GM23338 (cell line): ENCODE measurements around the gene IL36B.

Experiments used
- CREB1 ChIP-seq: fragments of 250-450 bp; sonication (Bioruptor Pico); IDR thresholded peaks from 2 replicates; pipeline ENCODE4 v1.5.0; 2020; ENCODE audit warnings: low read depth, mild to moderate bottlenecking, moderate library complexity
- CTCF ChIP-seq, 2 experiments: fragments of 200-600 bp in 1 of 2; sonication (generic) in 1 of 2; conservative IDR thresholded peaks; 2 replicates each; pipeline versions ENCODE4 v1.5.1 to v1.6.1; 2016 to 2017; ENCODE audit warnings: antibody characterized with exemption in 2 of 2, low read depth in 2 of 2, mild to moderate bottlenecking in 2 of 2, moderate library complexity in 1 of 2
- EZH2 ChIP-seq: fragments of 200-600 bp; sonication (generic); IDR thresholded peaks from one replicate; pipeline ENCODE4 v1.8.0; 2017; ENCODE audit warnings: antibody characterized with exemption, mild to moderate bottlenecking, low read depth; ENCODE audit not compliant: unreplicated experiment
- EZH2phosphoT487 ChIP-seq: fragments of 200-600 bp; sonication (generic); IDR thresholded peaks from one replicate; pipeline ENCODE4 v1.8.1; 2018; ENCODE audit warnings: antibody characterized with exemption; ENCODE audit not compliant: unreplicated experiment
- JUNB ChIP-seq: IDR thresholded peaks from one replicate; pipeline ENCODE4 v1.6.1; 2016; ENCODE audit warnings: antibody characterized with exemption; ENCODE audit not compliant: unreplicated experiment
- NANOG ChIP-seq: IDR thresholded peaks from 2 replicates; pipeline ENCODE4 v1.6.1; 2016; ENCODE audit warnings: antibody characterized with exemption, borderline replicate concordance
- POLR2AphosphoS5 ChIP-seq: IDR thresholded peaks from 2 replicates; pipeline ENCODE4 v1.6.1; 2016; ENCODE audit warnings: antibody characterized with exemption, low read depth
- REST ChIP-seq: IDR thresholded peaks from one replicate; pipeline ENCODE4 v1.6.1; 2018; ENCODE audit warnings: antibody characterized with exemption; ENCODE audit not compliant: unreplicated experiment
- STAT1 ChIP-seq: IDR thresholded peaks from one replicate; pipeline ENCODE4 v1.6.1; 2016; ENCODE audit warnings: antibody characterized with exemption; ENCODE audit not compliant: unreplicated experiment
- ZNF114 ChIP-seq: fragments of 250-450 bp; sonication (Bioruptor Pico); IDR thresholded peaks from 2 replicates; pipeline ENCODE4 v1.5.0; 2020; ENCODE audit warnings: mild to moderate bottlenecking, moderate library complexity
- ZNF331 ChIP-seq: fragments of 250-450 bp; sonication (Bioruptor Pico); IDR thresholded peaks from 2 replicates; pipeline ENCODE4 v1.5.0; 2020; ENCODE audit warnings: low read depth, mild to moderate bottlenecking, moderate library complexity
- ZNF462 ChIP-seq: fragments of 250-450 bp; sonication (Bioruptor Pico); IDR thresholded peaks from 2 replicates; pipeline ENCODE4 v1.5.0; 2020; ENCODE audit warnings: mild to moderate bottlenecking, moderate library complexity
- TF ChIP-seq, protein P1 (sequence below): IDR thresholded peaks from 2 replicates; pipeline ENCODE4 v1.6.1; 2016; ENCODE audit warnings: antibody characterized with exemption

DNA sequence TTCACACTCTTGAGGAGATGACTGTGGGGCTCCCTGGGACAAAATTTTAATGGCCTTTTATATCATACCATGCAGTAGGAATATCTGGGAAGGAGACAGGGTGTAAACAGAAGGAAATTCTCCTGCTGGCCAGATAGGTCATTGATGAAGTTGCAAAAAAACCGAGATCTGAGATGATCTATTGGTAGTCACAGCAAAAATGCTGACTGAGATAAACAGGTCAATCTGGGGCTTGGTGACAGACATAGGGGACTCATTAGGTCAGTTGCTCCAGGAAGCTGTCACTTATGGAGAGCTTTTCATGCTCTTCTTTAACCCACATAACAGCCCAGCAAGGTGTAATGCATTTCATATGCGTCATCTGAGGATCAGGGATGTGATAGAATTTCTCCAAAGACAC is 50.0 kb downstream of the IL36B start:
- TF ChIP-seq CTCF (conservative IDR thresholded peaks at IDR 0.05; ENCODE audit: low read depth in 2 of 2) (no peak), REST (no peak), EZH2 (no peak), EZH2phosphoT487 (no peak), POLR2AphosphoS5 (no peak), ZNF114 (no peak), CREB1 (CRISPR knock-in tag) (no peak), NANOG (no peak), JUNB (no peak), ZNF462 (CRISPR knock-in tag) (no peak), STAT1 (no peak), ZNF331 (CRISPR knock-in tag) (no peak)
- TF ChIP-seq, protein P1, sequence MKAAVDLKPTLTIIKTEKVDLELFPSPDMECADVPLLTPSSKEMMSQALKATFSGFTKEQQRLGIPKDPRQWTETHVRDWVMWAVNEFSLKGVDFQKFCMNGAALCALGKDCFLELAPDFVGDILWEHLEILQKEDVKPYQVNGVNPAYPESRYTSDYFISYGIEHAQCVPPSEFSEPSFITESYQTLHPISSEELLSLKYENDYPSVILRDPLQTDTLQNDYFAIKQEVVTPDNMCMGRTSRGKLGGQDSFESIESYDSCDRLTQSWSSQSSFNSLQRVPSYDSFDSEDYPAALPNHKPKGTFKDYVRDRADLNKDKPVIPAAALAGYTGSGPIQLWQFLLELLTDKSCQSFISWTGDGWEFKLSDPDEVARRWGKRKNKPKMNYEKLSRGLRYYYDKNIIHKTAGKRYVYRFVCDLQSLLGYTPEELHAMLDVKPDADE = no peak
